Measurements from ENCODE around the gene PITRM1. TPM values are rescaled to one million over a fixed set of nuclear protein-coding genes. Genes with fewer than 3 reads are reported as not detected.

PITRM1 gene
- polyA plus RNA-seq, 1 donor from 2014 or later, result 62.2 TPM

GRCh38 chr10:3163879-3164278 is 8.7 kb downstream of the PITRM1 start:
- no peak overlapping the region for H3K4me2 ChIP-seq (ENCODE audit: low read length)
- peaks cover 3% of the 10 kb centered on the region for H3K36me3 ChIP-seq (ENCODE audit: insufficient read depth, low read length)
- H4K20me1 ChIP-seq (ENCODE audit: insufficient read depth), result no peaks in the 10 kb centered on the region
- no peaks in the 10 kb centered on the region for H3K9me3 ChIP-seq (ENCODE audit: low read length)
- no peak overlapping the region for H3K9ac ChIP-seq (ENCODE audit: low read length)
- H3F3A ChIP-seq (ENCODE audit: insufficient read depth, low read length, poor library complexity, severe bottlenecking), result no peaks in the 10 kb centered on the region
- H3K9me2 ChIP-seq (ENCODE audit: insufficient read depth, low read length), result no peaks in the 10 kb centered on the region
- no peak for TF ChIP-seq SMC3 (conservative IDR thresholded peaks at IDR 0.05; ENCODE audit: poor library complexity)
- TF ChIP-seq EP300 (conservative IDR thresholded peaks at IDR 0.05; ENCODE audit: poor library complexity, severe bottlenecking), result no peak
- TF ChIP-seq, protein P1, sequence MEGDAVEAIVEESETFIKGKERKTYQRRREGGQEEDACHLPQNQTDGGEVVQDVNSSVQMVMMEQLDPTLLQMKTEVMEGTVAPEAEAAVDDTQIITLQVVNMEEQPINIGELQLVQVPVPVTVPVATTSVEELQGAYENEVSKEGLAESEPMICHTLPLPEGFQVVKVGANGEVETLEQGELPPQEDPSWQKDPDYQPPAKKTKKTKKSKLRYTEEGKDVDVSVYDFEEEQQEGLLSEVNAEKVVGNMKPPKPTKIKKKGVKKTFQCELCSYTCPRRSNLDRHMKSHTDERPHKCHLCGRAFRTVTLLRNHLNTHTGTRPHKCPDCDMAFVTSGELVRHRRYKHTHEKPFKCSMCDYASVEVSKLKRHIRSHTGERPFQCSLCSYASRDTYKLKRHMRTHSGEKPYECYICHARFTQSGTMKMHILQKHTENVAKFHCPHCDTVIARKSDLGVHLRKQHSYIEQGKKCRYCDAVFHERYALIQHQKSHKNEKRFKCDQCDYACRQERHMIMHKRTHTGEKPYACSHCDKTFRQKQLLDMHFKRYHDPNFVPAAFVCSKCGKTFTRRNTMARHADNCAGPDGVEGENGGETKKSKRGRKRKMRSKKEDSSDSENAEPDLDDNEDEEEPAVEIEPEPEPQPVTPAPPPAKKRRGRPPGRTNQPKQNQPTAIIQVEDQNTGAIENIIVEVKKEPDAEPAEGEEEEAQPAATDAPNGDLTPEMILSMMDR (IDR thresholded peaks at IDR 0.05; ENCODE audit: poor library complexity, severe bottlenecking), result no peak
- TF ChIP-seq, protein P2, sequence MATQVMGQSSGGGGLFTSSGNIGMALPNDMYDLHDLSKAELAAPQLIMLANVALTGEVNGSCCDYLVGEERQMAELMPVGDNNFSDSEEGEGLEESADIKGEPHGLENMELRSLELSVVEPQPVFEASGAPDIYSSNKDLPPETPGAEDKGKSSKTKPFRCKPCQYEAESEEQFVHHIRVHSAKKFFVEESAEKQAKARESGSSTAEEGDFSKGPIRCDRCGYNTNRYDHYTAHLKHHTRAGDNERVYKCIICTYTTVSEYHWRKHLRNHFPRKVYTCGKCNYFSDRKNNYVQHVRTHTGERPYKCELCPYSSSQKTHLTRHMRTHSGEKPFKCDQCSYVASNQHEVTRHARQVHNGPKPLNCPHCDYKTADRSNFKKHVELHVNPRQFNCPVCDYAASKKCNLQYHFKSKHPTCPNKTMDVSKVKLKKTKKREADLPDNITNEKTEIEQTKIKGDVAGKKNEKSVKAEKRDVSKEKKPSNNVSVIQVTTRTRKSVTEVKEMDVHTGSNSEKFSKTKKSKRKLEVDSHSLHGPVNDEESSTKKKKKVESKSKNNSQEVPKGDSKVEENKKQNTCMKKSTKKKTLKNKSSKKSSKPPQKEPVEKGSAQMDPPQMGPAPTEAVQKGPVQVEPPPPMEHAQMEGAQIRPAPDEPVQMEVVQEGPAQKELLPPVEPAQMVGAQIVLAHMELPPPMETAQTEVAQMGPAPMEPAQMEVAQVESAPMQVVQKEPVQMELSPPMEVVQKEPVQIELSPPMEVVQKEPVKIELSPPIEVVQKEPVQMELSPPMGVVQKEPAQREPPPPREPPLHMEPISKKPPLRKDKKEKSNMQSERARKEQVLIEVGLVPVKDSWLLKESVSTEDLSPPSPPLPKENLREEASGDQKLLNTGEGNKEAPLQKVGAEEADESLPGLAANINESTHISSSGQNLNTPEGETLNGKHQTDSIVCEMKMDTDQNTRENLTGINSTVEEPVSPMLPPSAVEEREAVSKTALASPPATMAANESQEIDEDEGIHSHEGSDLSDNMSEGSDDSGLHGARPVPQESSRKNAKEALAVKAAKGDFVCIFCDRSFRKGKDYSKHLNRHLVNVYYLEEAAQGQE (IDR thresholded peaks at IDR 0.05; ENCODE audit: borderline replicate concordance), result no peak
- TF ChIP-seq POLR2AphosphoS5 (IDR thresholded peaks at IDR 0.05), result no peak
- no peak for TF ChIP-seq TAF1 (IDR thresholded peaks at IDR 0.05; ENCODE audit: low read depth)
- H3K4me3 ChIP-seq (ENCODE audit: low read length), result no peak overlapping the region
- H3K79me2 ChIP-seq (replicated peaks; ENCODE audit: insufficient read depth, low read length), result no peaks in the 10 kb centered on the region
- H2AFZ ChIP-seq (ENCODE audit: low read depth, low read length), result no peak overlapping the region
- H3K27me3 ChIP-seq (ENCODE audit: insufficient read depth, low read depth, low read length), result no peaks in the 10 kb centered on the region
- H3K27ac ChIP-seq (ENCODE audit: low read length), result no peak overlapping the region

- Histone ChIP-seq H3K36me3 (ENCODE audit: insufficient read depth, low read length) (peaks cover 5% of the 10 kb centered on the region), H4K20me1 (ENCODE audit: insufficient read depth) (no peaks in the 10 kb centered on the region), H3K9me2 (ENCODE audit: insufficient read depth, low read length) (no peaks in the 10 kb centered on the region), H3K27me3 (ENCODE audit: insufficient read depth, low read depth, low read length) (no peaks in the 10 kb centered on the region), H3K9ac (ENCODE audit: low read length) (no peak overlapping the region), H3K4me3 (ENCODE audit: low read length) (no peak overlapping the region), H3K27ac (ENCODE audit: low read length) (no peak overlapping the region), H3K79me2 (replicated peaks; ENCODE audit: insufficient read depth, low read length) (no peaks in the 10 kb centered on the region), H3K4me2 (ENCODE audit: low read length) (no peak overlapping the region), H3K9me3 (ENCODE audit: low read length) (no peaks in the 10 kb centered on the region), H2AFZ (ENCODE audit: low read depth, low read length) (no peak overlapping the region), H3F3A (ENCODE audit: insufficient read depth, low read length, poor library complexity, severe bottlenecking) (no peaks in the 10 kb centered on the region)
- no peak for TF ChIP-seq POLR2AphosphoS5 (IDR thresholded peaks at IDR 0.05)
- TF ChIP-seq MXI1 (conservative IDR thresholded peaks at IDR 0.05; ENCODE audit: poor library complexity, severe bottlenecking), result no peak
- TF ChIP-seq TAF1 (IDR thresholded peaks at IDR 0.05; ENCODE audit: low read depth), result no peak
- TF ChIP-seq, protein P1 (IDR thresholded peaks at IDR 0.05; ENCODE audit: poor library complexity, severe bottlenecking), result no peak
- TF ChIP-seq RAD21 (conservative IDR thresholded peaks at IDR 0.05), result no peak
- TF ChIP-seq EP300 (conservative IDR thresholded peaks at IDR 0.05; ENCODE audit: poor library complexity, severe bottlenecking), result no peak
- no peak for TF ChIP-seq SMC3 (conservative IDR thresholded peaks at IDR 0.05; ENCODE audit: poor library complexity)
- TF ChIP-seq EZH2 (IDR thresholded peaks at IDR 0.05; ENCODE audit: borderline replicate concordance, insufficient read depth, low read length, poor library complexity, severe bottlenecking), result no peak
- TF ChIP-seq, protein P2 (IDR thresholded peaks at IDR 0.05; ENCODE audit: borderline replicate concordance), result no peak
These were observed 10.0 kb downstream of the PITRM1 start for GRCh38 chr10:3162533-3162932.

Data from neural cell (in vitro differentiated cells).